Measurements from ENCODE around the gene EPHA8.

EPHA8 gene

GRCh38 chr1:22613951-22614350 is 50.7 kb downstream of the EPHA8 start:
- no peak for TF ChIP-seq CTCF (IDR thresholded peaks at IDR 0.05)

GRCh38 chr1:22615886-22616285 is 52.6 kb downstream of the EPHA8 start:
- no peak for TF ChIP-seq CTCF (IDR thresholded peaks at IDR 0.05)

DNA sequence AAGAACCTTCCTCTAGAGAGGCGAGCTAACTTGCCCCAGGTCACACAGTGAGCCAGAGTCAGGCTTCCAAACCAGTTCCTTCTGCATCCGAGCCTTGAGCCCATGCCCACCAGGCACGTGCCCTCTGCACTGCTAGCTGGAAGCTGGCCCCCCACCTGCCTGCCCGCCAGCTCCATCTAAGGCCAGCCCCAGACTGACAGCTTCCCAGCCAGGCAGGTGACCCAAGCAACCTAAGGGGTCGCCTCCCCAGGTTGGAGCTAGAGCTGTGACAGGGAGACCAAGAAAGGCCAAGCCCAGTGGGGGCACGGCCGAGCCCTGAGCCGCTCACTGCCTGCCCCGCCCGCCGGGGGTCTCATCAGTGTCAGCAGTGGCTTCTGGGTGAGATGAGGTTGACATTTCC is 53.3 kb downstream of the EPHA8 start:
- TF ChIP-seq CTCF (IDR thresholded peaks at IDR 0.05) = no peak

GRCh38 chr1:22618056-22618455 is 54.8 kb downstream of the EPHA8 start:
- no peak for TF ChIP-seq CTCF (IDR thresholded peaks at IDR 0.05)

- no peak for TF ChIP-seq CTCF (IDR thresholded peaks at IDR 0.05)
These were observed 56.0 kb downstream of the EPHA8 start for GRCh38 chr1:22619252-22619651.

DNA sequence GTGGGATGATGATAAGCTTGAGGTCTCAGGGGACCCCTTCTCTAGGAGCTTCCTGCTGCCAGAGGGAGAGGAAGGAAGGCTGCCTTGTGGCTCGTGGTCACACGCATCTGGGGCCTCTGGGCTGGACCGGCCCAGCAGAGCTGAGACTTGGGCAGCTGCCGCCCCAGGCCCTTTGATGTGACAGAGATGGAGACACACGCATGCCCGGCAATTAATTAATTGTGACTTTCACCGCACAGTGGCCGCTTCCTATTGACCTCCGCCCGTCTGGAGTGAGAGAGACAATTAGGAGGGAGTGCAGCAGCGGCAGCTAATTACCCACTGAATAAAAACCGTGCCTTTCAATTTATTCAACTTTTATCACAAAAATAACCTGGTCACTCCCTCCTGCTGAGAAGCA is 56.5 kb downstream of the EPHA8 start:
- TF ChIP-seq CTCF (IDR thresholded peaks at IDR 0.05) = no peak

GRCh38 chr1:22621761-22622160 is 58.5 kb downstream of the EPHA8 start:
- TF ChIP-seq CTCF (IDR thresholded peaks at IDR 0.05) = no peak

GRCh38 chr1:22625262-22625925 is 62.1 kb downstream of the EPHA8 start:
- TF ChIP-seq CTCF (IDR thresholded peaks at IDR 0.05) = no peak

Measured in LNCAP (cell line).